OCI-LY7 (cell line): ENCODE results near the gene DAPK2. TPM values are rescaled to one million over a fixed set of nuclear protein-coding genes. Genes with fewer than 3 reads are reported as not detected.

Experiments
- BruUV-seq: library from RNA; stranded (reverse); fragments of 400-500 nt; replicated peaks from 2 replicates; lab custom pipeline; 2021; lab: Mats Ljungman, UMichigan
- CTCF ChIA-PET: fragments of 300-600 bp; sonication (Branson Sonifier 250); formaldehyde crosslinking; loops from one replicate; lab custom pipeline; 2022; ENCODE audit warnings: antibody characterized with exemption; ENCODE audit not compliant: unreplicated experiment; lab: Charles Lee
- POLR2A ChIA-PET: fragments of 300-600 bp; sonication (Branson Sonifier 250); formaldehyde crosslinking; loops from one replicate; lab custom pipeline; 2022; ENCODE audit warnings: antibody characterized with exemption; lab: Charles Lee
- DNase-seq: peaks from one replicate; pipeline ENCODE4 v3.0.0-alpha.2; 2015; ENCODE audit warnings: low spot score
- H2AFZ ChIP-seq: fragments of 200-600 bp; sonication (generic), shearing (Covaris generic); 2 replicates; pipeline ENCODE4 v1.6.1; 2014; ENCODE audit warnings: mild to moderate bottlenecking, antibody characterized with exemption, low read length, moderate library complexity
- H3K27ac ChIP-seq: fragments of 200-600 bp; sonication (generic); 2 replicates; pipeline ENCODE4 v1.5.1; 2014; ENCODE audit warnings: mixed run types, low read depth, mild to moderate bottlenecking, moderate library complexity, low read length, inconsistent platforms; ENCODE audit not compliant: poor library complexity, severe bottlenecking
- H3K36me3 ChIP-seq: fragments of 200-600 bp; sonication (generic); 2 replicates; pipeline ENCODE4 v1.6.1; 2014; ENCODE audit warnings: mild to moderate bottlenecking, antibody characterized with exemption, low read length, moderate library complexity, mixed read lengths; ENCODE audit not compliant: insufficient read depth
- H3K4me1 ChIP-seq: fragments of 200-600 bp; sonication (generic); 2 replicates; pipeline ENCODE4 v1.5.1; 2014; ENCODE audit warnings: mild to moderate bottlenecking, low read length; ENCODE audit not compliant: insufficient read depth, poor library complexity, severe bottlenecking
- H3K4me2 ChIP-seq: fragments of 200-600 bp; sonication (generic); 2 replicates; pipeline ENCODE4 v1.6.1; 2014; ENCODE audit warnings: mild to moderate bottlenecking, low read length
- H3K4me3 ChIP-seq: fragments of 200-600 bp; sonication (generic); 2 replicates; pipeline ENCODE4 v1.5.1; 2014; ENCODE audit warnings: mild to moderate bottlenecking, low read depth, low read length; ENCODE audit not compliant: poor library complexity, severe bottlenecking
- H3K79me2 ChIP-seq: fragments of 200-600 bp; sonication (generic); 2 replicates; pipeline ENCODE4 v1.6.1; 2016; ENCODE audit warnings: low read depth, mild to moderate bottlenecking, low read length, moderate library complexity, mixed read lengths; ENCODE audit not compliant: insufficient read depth
- H3K9me2 ChIP-seq: fragments of 200-600 bp; sonication (generic); 2 replicates; pipeline ENCODE4 v1.6.1; 2016; ENCODE audit warnings: mild to moderate bottlenecking, low read length, mixed read lengths; ENCODE audit not compliant: insufficient read depth
- H3K9me3 ChIP-seq: fragments of 200-600 bp; sonication (generic); 2 replicates; pipeline ENCODE4 v1.6.1; 2014; ENCODE audit warnings: mild to moderate bottlenecking, mixed run types, low read length, mixed read lengths
- H4K20me1 ChIP-seq: fragments of 200-600 bp; sonication (generic); 2 replicates; pipeline ENCODE4 v1.6.1; 2014; ENCODE audit warnings: mild to moderate bottlenecking, antibody characterized with exemption, low read length, moderate library complexity, mixed read lengths; ENCODE audit not compliant: insufficient read depth
- EZH2phosphoT487 ChIP-seq: fragments of 200-600 bp; sonication (generic); IDR thresholded peaks from 2 replicates; pipeline ENCODE4 v1.6.1; 2018; ENCODE audit warnings: low read depth, borderline replicate concordance, mild to moderate bottlenecking, mixed run types, antibody characterized with exemption, low read length, moderate library complexity, mixed read lengths
- intact Hi-C: fragments of 100-400 bp; cut with micrococcal nuclease; formaldehyde crosslinking; loops from one replicate; pipeline ENCODE4 v1.10.0; 2022; ENCODE audit not compliant: unreplicated experiment
- total RNA-seq, 2 experiments: library from RNA; depleted of rRNA in 1 of 2; stranded (reverse); fragments of >200 nt in 1 of 2; shearing (Covaris generic) in 1 of 2; gene quantifications; 2 replicates each; pipeline ENCODE4 v1.2.3, GENCODE V29; 2014 to 2022
- TF ChIP-seq, protein P1 (sequence below): fragments of 200-600 bp; sonication (generic); conservative IDR thresholded peaks from 2 replicates; pipeline ENCODE4 v1.5.1; 2014; ENCODE audit warnings: mild to moderate bottlenecking, antibody characterized with exemption, low read length, moderate library complexity, mixed read lengths

DAPK2 gene
- total RNA-seq, 2 experiments from 2014 or later: 0.36 to 1.2 TPM

DNA sequence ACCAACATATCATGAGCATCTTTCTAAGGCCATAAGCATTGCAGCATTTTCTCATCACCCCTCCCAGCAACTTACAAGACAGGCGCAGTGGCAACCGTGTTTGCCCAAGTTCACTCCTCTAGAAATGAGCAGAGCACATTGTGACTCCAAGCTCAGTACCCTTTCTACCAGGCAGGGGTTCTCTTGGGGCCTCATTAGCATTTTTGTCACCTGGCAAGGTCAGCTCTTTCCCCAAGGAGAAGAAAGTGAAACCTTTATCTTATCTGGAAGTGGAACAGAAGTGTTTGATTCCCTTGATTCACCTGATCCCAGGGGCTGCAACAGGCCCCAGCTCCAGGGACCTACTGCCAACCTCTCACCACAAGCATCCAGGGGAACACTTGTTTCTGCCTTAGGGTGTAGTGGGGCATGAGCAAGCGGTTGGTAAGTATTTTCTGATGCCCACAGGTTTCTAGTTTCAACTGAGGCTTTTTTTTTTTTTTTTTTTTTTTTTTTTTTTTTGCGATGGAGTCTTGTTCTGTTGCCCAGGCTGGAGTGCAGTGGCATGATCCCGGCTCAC is 168.5 kb downstream of the DAPK2 start:
- Histone ChIP-seq H3K9me2 (no peaks in the 10 kb centered on the region), H3K9me3 (no peaks in the 10 kb centered on the region), H3K79me2 (no peaks in the 10 kb centered on the region), H2AFZ (no peak overlapping the region), H3K27ac (no peak overlapping the region), H4K20me1 (no peaks in the 10 kb centered on the region), H3K4me3 (no peak overlapping the region), H3K4me2 (no peak overlapping the region), H3K4me1 (peaks cover 26% of the 10 kb centered on the region), H3K36me3 (no peaks in the 10 kb centered on the region)
- DNase-seq: no peak
- intact Hi-C loops: no loop called here
- ChIA-PET POLR2A (interaction anchor here (0.8 kb wide), 1 partner anchor 11 kb away, joined by 4 read pairs; no protein-coding TSS in a partner anchor), CTCF (no interaction called here)
- TF ChIP-seq, protein P1, sequence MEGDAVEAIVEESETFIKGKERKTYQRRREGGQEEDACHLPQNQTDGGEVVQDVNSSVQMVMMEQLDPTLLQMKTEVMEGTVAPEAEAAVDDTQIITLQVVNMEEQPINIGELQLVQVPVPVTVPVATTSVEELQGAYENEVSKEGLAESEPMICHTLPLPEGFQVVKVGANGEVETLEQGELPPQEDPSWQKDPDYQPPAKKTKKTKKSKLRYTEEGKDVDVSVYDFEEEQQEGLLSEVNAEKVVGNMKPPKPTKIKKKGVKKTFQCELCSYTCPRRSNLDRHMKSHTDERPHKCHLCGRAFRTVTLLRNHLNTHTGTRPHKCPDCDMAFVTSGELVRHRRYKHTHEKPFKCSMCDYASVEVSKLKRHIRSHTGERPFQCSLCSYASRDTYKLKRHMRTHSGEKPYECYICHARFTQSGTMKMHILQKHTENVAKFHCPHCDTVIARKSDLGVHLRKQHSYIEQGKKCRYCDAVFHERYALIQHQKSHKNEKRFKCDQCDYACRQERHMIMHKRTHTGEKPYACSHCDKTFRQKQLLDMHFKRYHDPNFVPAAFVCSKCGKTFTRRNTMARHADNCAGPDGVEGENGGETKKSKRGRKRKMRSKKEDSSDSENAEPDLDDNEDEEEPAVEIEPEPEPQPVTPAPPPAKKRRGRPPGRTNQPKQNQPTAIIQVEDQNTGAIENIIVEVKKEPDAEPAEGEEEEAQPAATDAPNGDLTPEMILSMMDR: no peak
- TF ChIP-seq EZH2phosphoT487: no peak
- BruUV-seq: no TSS peak

DNA sequence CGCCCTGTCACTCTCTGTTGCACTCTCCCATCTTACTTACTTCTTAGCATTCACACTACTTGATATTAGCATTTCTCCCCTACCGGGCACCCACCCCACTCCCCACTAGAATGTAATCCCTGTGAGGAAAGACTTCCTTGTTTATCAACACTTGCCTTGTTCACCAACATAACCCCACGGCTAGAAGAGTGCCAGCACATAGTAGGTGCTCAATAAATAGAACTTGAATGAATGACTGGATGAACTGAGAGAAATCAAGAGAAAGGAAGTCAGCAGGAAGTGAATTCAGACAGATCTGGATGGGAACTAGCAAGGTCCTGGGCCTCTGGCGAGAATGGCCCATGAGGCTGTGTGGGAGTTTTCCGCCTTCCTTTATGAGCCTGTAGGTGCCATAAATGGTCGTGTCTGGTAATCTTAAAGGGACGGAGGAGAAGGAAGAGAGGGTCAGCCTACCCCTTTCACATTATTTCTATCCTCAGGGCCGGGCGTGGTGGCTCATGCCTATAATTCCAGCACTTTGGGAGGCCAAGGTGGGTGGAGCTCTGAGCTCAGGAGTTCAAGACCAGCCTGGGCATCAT is 170.1 kb downstream of the DAPK2 start:
- no peak overlapping the region for H3K27ac ChIP-seq
- H4K20me1 ChIP-seq: no peaks in the 10 kb centered on the region
- H2AFZ ChIP-seq: no peak overlapping the region
- no peak overlapping the region for H3K4me3 ChIP-seq
- H3K9me2 ChIP-seq: no peaks in the 10 kb centered on the region
- peaks cover 10% of the 10 kb centered on the region for H3K4me1 ChIP-seq
- intact Hi-C loops: no loop called here
- H3K9me3 ChIP-seq: no peaks in the 10 kb centered on the region
- no peaks in the 10 kb centered on the region for H3K79me2 ChIP-seq
- H3K4me2 ChIP-seq: no peak overlapping the region
- no peak for DNase-seq
- POLR2A ChIA-PET: no interaction called here
- no TSS peak for BruUV-seq
- H3K36me3 ChIP-seq: no peaks in the 10 kb centered on the region
- TF ChIP-seq, protein P1: no peak
- no peak for TF ChIP-seq EZH2phosphoT487
- CTCF ChIA-PET: no interaction called here

DNA sequence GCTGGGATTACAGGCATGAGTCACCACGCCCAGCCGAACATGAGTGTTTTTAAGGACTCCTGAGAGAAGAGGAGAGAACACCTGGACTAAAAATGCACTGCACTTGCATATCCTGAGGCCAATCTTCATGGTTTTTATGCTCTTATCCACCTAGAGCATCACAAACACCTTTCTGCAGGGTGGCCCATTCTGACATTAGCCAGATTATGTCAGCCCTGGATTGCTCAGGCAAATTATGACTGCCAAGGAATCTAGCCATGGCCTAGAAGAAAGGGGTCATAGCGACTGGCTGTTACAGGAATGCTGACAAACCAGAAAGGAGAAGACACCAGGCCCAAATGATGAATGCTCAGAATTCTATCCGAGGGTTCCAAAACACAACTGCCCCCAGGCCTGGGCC is 171.7 kb downstream of the DAPK2 start:
- no peak overlapping the region for H2AFZ ChIP-seq
- ChIA-PET POLR2A (interaction anchor here (0.6 kb wide), 1 partner anchor 1092 kb away, joined by 3 read pairs; no protein-coding TSS in a partner anchor), CTCF (no interaction called here)
- H3K9me2 ChIP-seq: no peaks in the 10 kb centered on the region
- intact Hi-C loops: no loop called here
- no peak overlapping the region for H3K27ac ChIP-seq
- H3K4me3 ChIP-seq: no peak overlapping the region
- no peaks in the 10 kb centered on the region for H3K36me3 ChIP-seq
- no peak for DNase-seq
- H4K20me1 ChIP-seq: no peaks in the 10 kb centered on the region
- no peaks in the 10 kb centered on the region for H3K79me2 ChIP-seq
- peaks cover 3% of the 10 kb centered on the region for H3K4me1 ChIP-seq
- no peaks in the 10 kb centered on the region for H3K9me3 ChIP-seq
- TF ChIP-seq EZH2phosphoT487: no peak
- TF ChIP-seq, protein P1: no peak
- no peak overlapping the region for H3K4me2 ChIP-seq
- BruUV-seq: no TSS peak
